ENCODE data around the gene EXOC5.

GRCh38 chr14:57293866-57294837, 25.4 kb upstream of the EXOC5 start:
- TF ChIP-seq, protein P1, sequence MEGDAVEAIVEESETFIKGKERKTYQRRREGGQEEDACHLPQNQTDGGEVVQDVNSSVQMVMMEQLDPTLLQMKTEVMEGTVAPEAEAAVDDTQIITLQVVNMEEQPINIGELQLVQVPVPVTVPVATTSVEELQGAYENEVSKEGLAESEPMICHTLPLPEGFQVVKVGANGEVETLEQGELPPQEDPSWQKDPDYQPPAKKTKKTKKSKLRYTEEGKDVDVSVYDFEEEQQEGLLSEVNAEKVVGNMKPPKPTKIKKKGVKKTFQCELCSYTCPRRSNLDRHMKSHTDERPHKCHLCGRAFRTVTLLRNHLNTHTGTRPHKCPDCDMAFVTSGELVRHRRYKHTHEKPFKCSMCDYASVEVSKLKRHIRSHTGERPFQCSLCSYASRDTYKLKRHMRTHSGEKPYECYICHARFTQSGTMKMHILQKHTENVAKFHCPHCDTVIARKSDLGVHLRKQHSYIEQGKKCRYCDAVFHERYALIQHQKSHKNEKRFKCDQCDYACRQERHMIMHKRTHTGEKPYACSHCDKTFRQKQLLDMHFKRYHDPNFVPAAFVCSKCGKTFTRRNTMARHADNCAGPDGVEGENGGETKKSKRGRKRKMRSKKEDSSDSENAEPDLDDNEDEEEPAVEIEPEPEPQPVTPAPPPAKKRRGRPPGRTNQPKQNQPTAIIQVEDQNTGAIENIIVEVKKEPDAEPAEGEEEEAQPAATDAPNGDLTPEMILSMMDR (IDR thresholded peaks at IDR 0.05): peak in 1 of 4 experiments; percentile 28
- TF ChIP-seq POLR2AphosphoS5 (IDR thresholded peaks at IDR 0.05): no peak

All from gastroesophageal sphincter (tissue), 3 donors.